Endodermal cell (in vitro differentiated cells): ENCODE data around the gene AMOT. TPM values are rescaled to one million over a fixed set of nuclear protein-coding genes. Genes with fewer than 3 reads are reported as not detected.

ENCODE experiments used
- DNase-seq: peaks from one replicate; pipeline ENCODE4 v3.0.0-alpha.2; 2017
- H3K27ac ChIP-seq: 2 replicates; pipeline ENCODE4 v1.5.1; 2013; ENCODE audit warnings: mild to moderate bottlenecking, low read depth, low read length, moderate library complexity
- H3K27me3 ChIP-seq: 2 replicates; pipeline ENCODE4 v1.6.1; 2013; ENCODE audit warnings: mild to moderate bottlenecking, low read length, moderate library complexity; ENCODE audit not compliant: insufficient read depth, control insufficient read depth, poor library complexity, severe bottlenecking
- H3K36me3 ChIP-seq: 2 replicates; pipeline ENCODE4 v1.7.0; 2013; ENCODE audit warnings: mild to moderate bottlenecking, low read length, moderate library complexity; ENCODE audit not compliant: control insufficient read depth, insufficient read depth
- H3K4me1 ChIP-seq: one replicate; pipeline ENCODE4 v1.7.0; 2013; ENCODE audit warnings: low read length; ENCODE audit not compliant: control insufficient read depth, insufficient read depth
- H3K4me3 ChIP-seq: 2 replicates; pipeline ENCODE4 v1.5.1; 2013; ENCODE audit warnings: mild to moderate bottlenecking, low read length, moderate library complexity
- H3K9ac ChIP-seq: 2 replicates; pipeline ENCODE4 v1.6.1; 2013; ENCODE audit warnings: mild to moderate bottlenecking, low read length, moderate library complexity; ENCODE audit not compliant: poor library complexity, severe bottlenecking; ENCODE audit errors: extremely low read depth
- H3K9me3 ChIP-seq: 2 replicates; pipeline ENCODE4 v1.6.1; 2013; ENCODE audit warnings: mild to moderate bottlenecking, low read length, moderate library complexity; ENCODE audit not compliant: control insufficient read depth
- H3K27ac Mint-ChIP-seq: 2 replicates; pipeline ENCODE4 v1.8.0; 2020; ENCODE audit warnings: mixed read lengths
- H3K27me3 Mint-ChIP-seq: 2 replicates; pipeline ENCODE4 v1.8.0; 2021; ENCODE audit warnings: mild to moderate bottlenecking, mixed read lengths; ENCODE audit not compliant: insufficient read depth
- H3K36me3 Mint-ChIP-seq: 2 replicates; pipeline ENCODE4 v1.8.0; 2020; ENCODE audit warnings: low read depth, mixed read lengths
- H3K4me1 Mint-ChIP-seq: 2 replicates; pipeline ENCODE4 v1.8.0; 2020; ENCODE audit warnings: mixed read lengths
- H3K4me3 Mint-ChIP-seq: 2 replicates; pipeline ENCODE4 v1.8.0; 2020; ENCODE audit warnings: mild to moderate bottlenecking, moderate library complexity, mixed read lengths
- H3K9me3 Mint-ChIP-seq: 2 replicates; pipeline ENCODE4 v1.8.0; 2020; ENCODE audit warnings: mild to moderate bottlenecking, mixed read lengths
- WGBS, 2 experiments: methylation state at CpG; one replicate each; pipeline versions ENCODE4 v1.1.5 to v1.1.7; 2013; ENCODE audit warnings: missing lambda C conversion rate in 2 of 2, mixed read lengths in 1 of 2; ENCODE audit not compliant: insufficient coverage in 1 of 2, insufficient read length in 1 of 2; 5-methylcytosine and 5-hydroxymethylcytosine counted together
- total RNA-seq, 2 donors: library from RNA; stranded (reverse); fragmentation: NEBNext Ultra II Directional in 1 of 2; extraction: Animal tissue kit (Norgen Biotek cat#: 25700) in 1 of 2; gene quantifications; 2 replicates in 1 of 2; 3 replicates in 1 of 2; pipeline ENCODE4 v1.2.1, GENCODE V29; 2021
- TF ChIP-seq, protein P1 (sequence below): fragments of 200-600 bp; sonication (generic); conservative IDR thresholded peaks from 2 replicates; pipeline ENCODE4 v1.5.0; 2021; ENCODE audit warnings: antibody characterized with exemption, mild to moderate bottlenecking

Gene AMOT
- total RNA-seq, 2 donors from 2014 or later: 41.3 to 59.8 TPM

GRCh38 chrX:112738347-112739033 is 102.1 kb downstream of the AMOT start:
- Histone ChIP-seq H3K4me1 (no peaks in the 10 kb centered on the region), H3K9ac (no peak overlapping the region), H3K9me3 (no peaks in the 10 kb centered on the region), H3K27ac (no peak overlapping the region), H3K36me3 (no peaks in the 10 kb centered on the region), H3K27me3 (no peaks in the 10 kb centered on the region), H3K4me3 (no peak overlapping the region)
- Mint-ChIP-seq H3K9me3 (no peaks in the 10 kb centered on the region), H3K36me3 (no peaks in the 10 kb centered on the region), H3K4me1 (peaks cover 24% of the 10 kb centered on the region), H3K27me3 (peaks cover 16% of the 10 kb centered on the region), H3K27ac (no peak overlapping the region), H3K4me3 (no peak overlapping the region)
- TF ChIP-seq, protein P1, sequence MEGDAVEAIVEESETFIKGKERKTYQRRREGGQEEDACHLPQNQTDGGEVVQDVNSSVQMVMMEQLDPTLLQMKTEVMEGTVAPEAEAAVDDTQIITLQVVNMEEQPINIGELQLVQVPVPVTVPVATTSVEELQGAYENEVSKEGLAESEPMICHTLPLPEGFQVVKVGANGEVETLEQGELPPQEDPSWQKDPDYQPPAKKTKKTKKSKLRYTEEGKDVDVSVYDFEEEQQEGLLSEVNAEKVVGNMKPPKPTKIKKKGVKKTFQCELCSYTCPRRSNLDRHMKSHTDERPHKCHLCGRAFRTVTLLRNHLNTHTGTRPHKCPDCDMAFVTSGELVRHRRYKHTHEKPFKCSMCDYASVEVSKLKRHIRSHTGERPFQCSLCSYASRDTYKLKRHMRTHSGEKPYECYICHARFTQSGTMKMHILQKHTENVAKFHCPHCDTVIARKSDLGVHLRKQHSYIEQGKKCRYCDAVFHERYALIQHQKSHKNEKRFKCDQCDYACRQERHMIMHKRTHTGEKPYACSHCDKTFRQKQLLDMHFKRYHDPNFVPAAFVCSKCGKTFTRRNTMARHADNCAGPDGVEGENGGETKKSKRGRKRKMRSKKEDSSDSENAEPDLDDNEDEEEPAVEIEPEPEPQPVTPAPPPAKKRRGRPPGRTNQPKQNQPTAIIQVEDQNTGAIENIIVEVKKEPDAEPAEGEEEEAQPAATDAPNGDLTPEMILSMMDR: no peak
- WGBS, 2 experiments: 81 to 96% methylated on average over 3 to 5 of the region's 5 CpGs
- DNase-seq: no peak

- Mint-ChIP-seq H3K36me3 (no peaks in the 10 kb centered on the region), H3K4me1 (peaks cover 24% of the 10 kb centered on the region), H3K27ac (no peak overlapping the region), H3K9me3 (peaks cover 4% of the 10 kb centered on the region), H3K27me3 (peaks cover 23% of the 10 kb centered on the region), H3K4me3 (no peak overlapping the region)
- H3K4me1 ChIP-seq: no peaks in the 10 kb centered on the region
- TF ChIP-seq, protein P1: no peak
- no peak overlapping the region for H3K27ac ChIP-seq
- no peak overlapping the region for H3K9ac ChIP-seq
- no peaks in the 10 kb centered on the region for H3K36me3 ChIP-seq
- no peak for DNase-seq
- 94 to 100% methylated on average over 1 to 2 of the region's 3 CpGs for WGBS, 2 experiments
- H3K27me3 ChIP-seq: no peaks in the 10 kb centered on the region
- H3K4me3 ChIP-seq: no peak overlapping the region
- no peaks in the 10 kb centered on the region for H3K9me3 ChIP-seq
Observed at GRCh38 chrX:112736310-112736709, 104.3 kb downstream of the AMOT start.

- 82% methylated on average over 1 of the region's 2 CpGs; no CpG with 5 or more reads in 1 of the 2 experiments for WGBS, 2 experiments
- peaks cover 21% of the 10 kb centered on the region for H3K4me1 Mint-ChIP-seq
- peaks cover 26% of the 10 kb centered on the region for H3K27me3 Mint-ChIP-seq
- DNase-seq: no peak
- Histone ChIP-seq H3K27me3 (no peaks in the 10 kb centered on the region), H3K9ac (no peak overlapping the region), H3K4me1 (no peaks in the 10 kb centered on the region), H3K36me3 (no peaks in the 10 kb centered on the region), H3K27ac (no peak overlapping the region), H3K9me3 (no peaks in the 10 kb centered on the region), H3K4me3 (no peak overlapping the region)
- peaks cover 7% of the 10 kb centered on the region for H3K9me3 Mint-ChIP-seq
- TF ChIP-seq, protein P1: no peak
- no peak overlapping the region for H3K27ac Mint-ChIP-seq
- H3K4me3 Mint-ChIP-seq: no peak overlapping the region
- H3K36me3 Mint-ChIP-seq: no peaks in the 10 kb centered on the region
Observed at GRCh38 chrX:112735147-112735546, 105.5 kb downstream of the AMOT start.
